ENCODE results near the gene PER3. TPM values are rescaled to one million over a fixed set of nuclear protein-coding genes. Genes with fewer than 3 reads are reported as not detected.

The PER3 gene
- total and polyA plus RNA-seq, 2 of the 8 experiments (the other 6 are each of a cell fraction or from before 2014, with no cell fraction given): 8.3 to 9.3 TPM

- no peak for FAIRE-seq
- Histone ChIP-seq H2BK120ac (replicated peaks; ENCODE audit: low read depth, low read length) (no peak overlapping the region), H3K36me3 (ENCODE audit: control insufficient read depth in 2 of 4, insufficient read depth in 4 of 4, low read length in 3 of 4) (peaks cover 3 to 37% (median 11%) of the 10 kb centered on the region in 4 experiments; a peak in 7 of 8 replicates), H3K4me3 (ENCODE audit: extremely low read depth in 1 of 4, insufficient read depth in 2 of 4, low read depth in 3 of 4, low read length in 4 of 4) (no peak overlapping the region), H3K79me2 (ENCODE audit: control insufficient read depth in 1 of 2, insufficient read depth in 2 of 2, low read length in 2 of 2) (no peaks in the 10 kb centered on the region), H3K27me3 (replicated peaks in 1 of 4; ENCODE audit: control insufficient read depth in 3 of 4, extremely low read depth in 1 of 4, insufficient read depth in 3 of 4, low read length in 3 of 4) (no peaks in the 10 kb centered on the region), H4K8ac (ENCODE audit: extremely low read depth, insufficient read depth, low read length) (no peak overlapping the region), H3K56ac (replicated peaks; ENCODE audit: insufficient read length, low read depth, low read length) (no peak overlapping the region), H3K9me3 (ENCODE audit: insufficient read depth in 2 of 2, low read depth in 1 of 2, low read length in 1 of 2) (peaks cover 11 to 13% of the 10 kb centered on the region in 2 experiments; a peak in 3 of 4 replicates), H3K23me2 (ENCODE audit: low read depth, low read length) (no peaks in the 10 kb centered on the region), H2BK20ac (ENCODE audit: low read length) (no peak overlapping the region), H3K4ac (replicated peaks; ENCODE audit: insufficient read length, low read depth, low read length) (no peak overlapping the region), H4K91ac (replicated peaks; ENCODE audit: insufficient read length, low read length) (no peak overlapping the region), H2AK5ac (ENCODE audit: low read depth, low read length) (no peak overlapping the region), H3K4me2 (ENCODE audit: insufficient read depth in 1 of 2, low read depth in 2 of 2, low read length in 2 of 2) (no peak overlapping the region), H2BK15ac (ENCODE audit: low read length) (no peak overlapping the region), H3K4me1 (replicated peaks in 1 of 4; ENCODE audit: control insufficient read depth in 3 of 4, insufficient read depth in 4 of 4, low read length in 3 of 4) (no peaks in the 10 kb centered on the region), H4K5ac (ENCODE audit: insufficient read length, low read depth, low read length) (no peak overlapping the region), H4K20me1 (replicated peaks in 1 of 2; ENCODE audit: control insufficient read depth in 1 of 2, insufficient read depth in 2 of 2, low read length in 2 of 2) (peaks cover 0 to 2% of the 10 kb centered on the region in 2 experiments), H2AFZ (ENCODE audit: low read length) (no peak overlapping the region), H2BK5ac (ENCODE audit: low read depth, low read length) (no peak overlapping the region), H3K27ac (ENCODE audit: low read depth, low read length) (no peak overlapping the region), H3K9ac (replicated peaks in 1 of 4; ENCODE audit: extremely low read depth in 1 of 4, low read depth in 3 of 4, low read length in 3 of 4) (no peak overlapping the region), H3K18ac (ENCODE audit: extremely low read depth, low read length) (no peak overlapping the region), H3K79me1 (ENCODE audit: low read depth, low read length) (no peaks in the 10 kb centered on the region), H2BK12ac (ENCODE audit: low read depth, low read length) (no peak overlapping the region), H3K14ac (ENCODE audit: insufficient read length) (no peak overlapping the region), H3K23ac (ENCODE audit: insufficient read length) (no peak overlapping the region)
- ChIA-PET POLR2A (ENCODE audit: partially characterized antibody) (no interaction called here), CTCF (ENCODE audit: partially characterized antibody) (interaction anchor here (1.1 to 1.4 kb wide), 2 partner anchors 9 to 35 kb away, joined by 3 to 4 read pairs; no protein-coding TSS in a partner anchor)
- 92% methylated on average over 6 of the region's 6 CpGs; no CpG with 5 or more reads in 1 of the 2 experiments for WGBS, 2 experiments (ENCODE audit: extremely low coverage in 1 of 2, insufficient coverage in 1 of 2, insufficient read length in 1 of 2, insufficient replicate concordance in 2 of 2, low coverage in 1 of 2, low lambda C conversion rate in 2 of 2, missing lambda C conversion rate in 1 of 2)
- no peak for DNase-seq (ENCODE audit: low read depth in 1 of 2, low spot score in 2 of 2)
Observed at GRCh38 chr1:7811476-7811875, 27.4 kb downstream of the PER3 start.

All from H1 (cell line).